Lower leg skin (tissue), 3 donors: ENCODE data around the gene ASH1L.

ENCODE experiments used
- CTCF ChIP-seq, 3 donors: fragments of 450-650 bp; IDR thresholded peaks; one replicate each; pipeline ENCODE4 v1.5.1; 2016; ENCODE audit warnings: antibody characterized with exemption in 3 of 3, mild to moderate bottlenecking in 3 of 3, moderate library complexity in 2 of 3
- POLR2A ChIP-seq, 2 donors: fragments of 450-650 bp; IDR thresholded peaks; one replicate each; pipeline ENCODE4 v1.6.1; 2016 to 2017; ENCODE audit warnings: antibody characterized with exemption in 2 of 2, mild to moderate bottlenecking in 1 of 2, moderate library complexity in 1 of 2

- TF ChIP-seq CTCF (IDR thresholded peaks at IDR 0.05) (no peak), POLR2A (IDR thresholded peaks at IDR 0.05) (no peak)
These were observed 111.4 kb downstream of the ASH1L start for GRCh38 chr1:155451199-155451598.
